OCI-LY1 (cell line): ENCODE data around the gene ATP6AP2.

Source experiments
- EZH2 ChIP-seq: fragments of 200-600 bp; sonication (generic), shearing (Covaris generic); IDR thresholded peaks from 2 replicates; pipeline ENCODE4 v1.8.0; 2017; ENCODE audit warnings: borderline replicate concordance, mixed run types, mild to moderate bottlenecking, antibody characterized with exemption, low read length, moderate library complexity, mixed read lengths
- TF ChIP-seq, protein P1 (sequence below): fragments of 200-600 bp; sonication (generic), shearing (Covaris generic); IDR thresholded peaks from 2 replicates; pipeline ENCODE4 v1.5.1; 2017; ENCODE audit warnings: mild to moderate bottlenecking, antibody characterized with exemption, low read length, moderate library complexity, mixed read lengths

DNA sequence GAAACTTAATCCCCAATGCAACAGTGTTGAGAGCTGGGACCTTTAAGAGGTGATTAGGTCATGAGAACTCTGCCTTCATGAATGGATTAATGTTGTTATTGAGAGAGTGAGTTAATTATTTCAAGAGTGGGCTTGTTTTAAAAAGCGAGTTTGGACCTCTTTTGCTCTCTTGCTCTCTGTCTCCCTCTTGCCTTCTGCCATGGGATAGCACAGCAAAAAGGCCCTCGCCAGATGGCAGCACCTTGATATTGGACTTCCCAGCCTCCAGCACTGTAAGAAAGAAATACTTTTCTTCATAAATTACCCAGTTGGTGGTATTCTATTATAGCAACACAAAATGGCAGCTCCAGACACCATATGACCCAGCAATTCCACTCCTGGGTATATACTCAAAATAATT lies 7.0 kb upstream of the ATP6AP2 start:
- TF ChIP-seq, protein P1, sequence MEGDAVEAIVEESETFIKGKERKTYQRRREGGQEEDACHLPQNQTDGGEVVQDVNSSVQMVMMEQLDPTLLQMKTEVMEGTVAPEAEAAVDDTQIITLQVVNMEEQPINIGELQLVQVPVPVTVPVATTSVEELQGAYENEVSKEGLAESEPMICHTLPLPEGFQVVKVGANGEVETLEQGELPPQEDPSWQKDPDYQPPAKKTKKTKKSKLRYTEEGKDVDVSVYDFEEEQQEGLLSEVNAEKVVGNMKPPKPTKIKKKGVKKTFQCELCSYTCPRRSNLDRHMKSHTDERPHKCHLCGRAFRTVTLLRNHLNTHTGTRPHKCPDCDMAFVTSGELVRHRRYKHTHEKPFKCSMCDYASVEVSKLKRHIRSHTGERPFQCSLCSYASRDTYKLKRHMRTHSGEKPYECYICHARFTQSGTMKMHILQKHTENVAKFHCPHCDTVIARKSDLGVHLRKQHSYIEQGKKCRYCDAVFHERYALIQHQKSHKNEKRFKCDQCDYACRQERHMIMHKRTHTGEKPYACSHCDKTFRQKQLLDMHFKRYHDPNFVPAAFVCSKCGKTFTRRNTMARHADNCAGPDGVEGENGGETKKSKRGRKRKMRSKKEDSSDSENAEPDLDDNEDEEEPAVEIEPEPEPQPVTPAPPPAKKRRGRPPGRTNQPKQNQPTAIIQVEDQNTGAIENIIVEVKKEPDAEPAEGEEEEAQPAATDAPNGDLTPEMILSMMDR = peak; percentile 75
- no peak for TF ChIP-seq EZH2
